GM18511 (cell line): ENCODE measurements around the gene CTRL.
"Not testable (repeated sequence)": the region's sequence is repeated elsewhere in the genome, so short reads cannot be mapped to it uniquely, and the experiment has no call there.

Experiments used
- ATAC-seq: cut with Tn5 transposase; IDR thresholded peaks from one replicate; pipeline ENCODE4 v1.9.1; 2021; ENCODE audit warnings: mild to moderate bottlenecking, moderate library complexity; ENCODE audit not compliant: unreplicated experiment

Gene CTRL

DNA sequence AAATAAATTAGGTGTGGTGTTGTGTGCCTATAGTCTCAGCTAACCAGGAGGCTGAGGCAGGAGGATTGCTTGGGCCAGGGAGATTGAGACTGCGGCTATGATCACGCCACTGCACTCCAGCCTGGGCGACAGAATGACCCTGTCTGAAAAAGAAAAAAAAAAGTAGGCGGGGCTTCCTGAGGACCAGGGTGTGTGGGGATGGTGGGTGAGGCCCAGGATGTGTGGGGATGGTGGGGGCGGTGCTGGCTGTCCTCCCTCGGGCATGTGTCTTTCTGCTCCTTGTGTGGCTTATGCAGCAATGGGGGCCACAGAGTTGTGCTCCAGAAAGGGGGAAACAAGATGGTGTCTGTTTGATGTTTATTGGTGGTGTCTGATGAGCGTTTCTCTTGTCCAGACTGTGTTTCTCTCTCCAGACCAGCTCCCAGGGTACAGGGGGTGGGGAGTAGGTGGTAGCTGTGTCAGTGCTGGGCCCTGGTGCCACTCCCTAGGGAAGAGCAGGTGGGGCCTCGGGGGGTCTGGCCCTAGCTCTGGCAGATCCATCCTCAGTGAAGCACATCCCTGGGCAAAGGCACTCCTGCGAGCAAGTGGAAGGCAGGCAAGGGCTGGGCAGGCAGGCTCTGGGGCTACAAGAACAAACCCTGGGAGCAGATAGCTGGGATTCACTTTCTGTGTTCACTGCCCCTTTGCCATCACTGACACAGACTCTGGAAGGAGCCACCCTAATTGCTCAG lies 10.0 kb upstream of the CTRL start:
- ATAC-seq = no peak

DNA sequence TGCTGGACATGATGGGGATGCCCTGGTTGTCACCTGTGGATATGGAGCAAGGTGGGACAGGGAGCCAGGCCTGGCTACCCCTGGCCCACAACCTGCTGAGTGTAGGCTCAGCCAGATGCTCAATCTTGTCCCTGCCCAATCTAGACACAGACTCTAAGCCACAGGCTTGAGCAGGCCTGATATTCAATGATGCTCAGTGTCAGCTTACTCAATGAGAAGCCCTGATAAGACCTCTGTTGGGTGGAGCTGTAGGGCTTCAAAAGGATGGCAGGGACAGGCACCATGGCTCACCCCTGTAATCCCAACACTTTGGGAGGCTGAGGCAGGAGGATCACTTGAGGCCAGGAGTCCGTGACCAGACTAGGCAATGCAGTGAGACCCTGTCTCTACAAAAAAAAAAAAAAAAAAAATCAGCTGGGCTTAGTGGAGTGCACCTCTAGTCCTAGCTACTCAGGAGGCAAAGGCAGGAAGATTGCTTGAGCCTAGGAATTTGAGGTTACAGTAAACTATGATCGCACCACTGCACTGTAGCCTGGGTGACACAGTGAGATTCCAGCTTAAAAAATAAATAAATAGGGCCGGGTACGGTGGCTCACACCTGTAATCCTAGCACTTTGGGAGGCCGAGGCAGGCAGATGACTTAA lies 8.9 kb upstream of the CTRL start:
- ATAC-seq = no peak

DNA sequence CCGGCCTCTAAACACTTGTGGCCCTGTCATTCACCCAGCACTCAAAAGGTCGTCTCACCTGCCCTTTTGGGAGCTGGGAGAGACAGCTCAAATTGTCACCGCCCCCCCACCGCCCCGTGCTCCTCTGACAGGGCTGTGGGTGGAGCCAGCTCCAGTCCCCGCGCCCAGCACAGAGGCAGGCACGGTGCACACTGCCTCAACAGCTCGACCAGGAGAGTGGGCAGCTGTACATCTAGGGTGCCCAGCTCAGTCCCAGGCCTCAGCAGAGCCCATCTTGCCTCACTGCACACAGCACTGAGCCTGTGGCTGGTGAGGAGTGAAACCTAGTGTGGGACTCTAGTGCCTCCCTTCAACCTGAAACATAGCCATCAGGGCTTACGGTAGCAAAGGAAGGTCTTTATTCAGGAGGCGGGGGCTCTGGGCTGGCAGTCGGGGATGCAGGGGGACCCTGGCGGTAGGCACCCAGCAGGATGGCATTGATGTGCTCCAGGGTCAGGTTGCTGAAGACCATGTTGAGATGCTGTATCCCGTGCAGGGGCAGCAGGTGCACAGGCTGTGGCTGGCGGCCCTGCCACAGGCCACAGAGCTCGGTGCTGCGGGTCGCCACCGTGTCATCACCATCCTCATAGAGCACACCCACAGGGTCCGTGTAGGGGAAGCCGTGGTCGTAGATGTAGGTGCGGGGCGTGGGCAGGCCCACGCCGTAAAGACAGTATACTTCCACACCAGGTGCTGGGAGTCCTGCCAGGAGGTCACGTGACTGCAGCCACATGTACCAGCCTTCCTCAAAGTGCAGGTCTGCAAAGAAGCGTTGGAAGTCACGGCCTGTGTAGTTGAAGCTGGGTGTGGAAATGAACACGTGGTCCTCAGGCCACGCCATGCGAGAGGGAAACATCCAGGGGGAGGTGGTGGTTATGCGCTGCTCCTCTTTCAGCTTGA lies 8.1 kb upstream of the CTRL start:
- no peak for ATAC-seq

DNA sequence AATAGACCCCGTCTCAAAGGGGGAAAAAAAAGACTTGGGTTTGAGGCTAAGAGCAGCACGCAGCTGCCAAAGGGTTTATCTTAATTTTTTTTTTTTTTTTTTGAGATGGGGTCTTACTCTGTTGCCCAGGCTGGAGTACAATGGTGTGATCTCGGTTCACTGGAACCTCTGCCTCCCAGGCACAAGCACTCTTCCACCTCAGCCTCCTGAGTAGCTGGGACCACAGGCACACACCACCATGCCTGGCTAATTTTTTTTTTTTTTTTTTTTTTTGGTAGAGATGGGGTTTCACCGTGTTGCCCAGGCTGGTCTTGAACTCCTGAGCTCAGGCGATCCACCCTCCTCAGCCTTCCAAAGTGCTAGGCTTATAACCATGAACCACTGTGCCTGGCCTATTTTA lies 6.1 kb upstream of the CTRL start:
- ATAC-seq = not testable (repeated sequence)

DNA sequence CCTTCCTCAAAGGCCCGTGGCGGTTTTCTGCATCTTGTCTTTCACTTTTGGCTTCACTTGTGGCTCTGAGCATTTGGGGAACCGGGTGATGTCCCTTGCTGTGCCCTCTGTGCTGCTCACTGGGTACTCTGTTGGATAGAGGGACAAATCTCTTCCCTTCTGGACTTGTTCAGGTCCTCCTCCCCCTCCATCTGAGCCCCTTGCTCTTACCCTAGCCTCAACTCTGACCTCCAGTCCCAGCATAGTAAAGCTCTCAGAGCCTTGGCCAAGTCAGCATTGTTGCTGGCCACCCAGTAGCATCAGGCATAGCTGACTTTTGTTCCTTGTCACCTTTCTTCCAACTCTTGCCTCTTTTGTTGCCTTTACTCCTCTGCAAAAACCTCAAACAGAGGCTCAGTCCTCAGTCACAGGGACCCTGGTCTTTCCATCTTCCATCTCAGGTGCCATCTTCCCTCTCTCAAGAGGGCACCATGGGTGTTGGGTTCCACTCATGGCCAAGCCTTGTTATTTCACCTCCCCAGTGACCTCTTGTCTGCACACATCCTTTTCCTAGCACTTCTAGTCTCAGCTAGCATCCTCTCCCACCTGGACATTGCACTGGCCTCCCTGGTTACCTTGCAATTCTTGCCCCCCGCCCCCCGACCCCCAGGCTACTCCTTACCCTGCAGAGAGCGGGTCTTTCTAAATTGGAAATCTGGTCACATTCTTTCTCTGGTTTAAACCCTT lies 5.4 kb upstream of the CTRL start:
- ATAC-seq = peak; percentile 65

DNA sequence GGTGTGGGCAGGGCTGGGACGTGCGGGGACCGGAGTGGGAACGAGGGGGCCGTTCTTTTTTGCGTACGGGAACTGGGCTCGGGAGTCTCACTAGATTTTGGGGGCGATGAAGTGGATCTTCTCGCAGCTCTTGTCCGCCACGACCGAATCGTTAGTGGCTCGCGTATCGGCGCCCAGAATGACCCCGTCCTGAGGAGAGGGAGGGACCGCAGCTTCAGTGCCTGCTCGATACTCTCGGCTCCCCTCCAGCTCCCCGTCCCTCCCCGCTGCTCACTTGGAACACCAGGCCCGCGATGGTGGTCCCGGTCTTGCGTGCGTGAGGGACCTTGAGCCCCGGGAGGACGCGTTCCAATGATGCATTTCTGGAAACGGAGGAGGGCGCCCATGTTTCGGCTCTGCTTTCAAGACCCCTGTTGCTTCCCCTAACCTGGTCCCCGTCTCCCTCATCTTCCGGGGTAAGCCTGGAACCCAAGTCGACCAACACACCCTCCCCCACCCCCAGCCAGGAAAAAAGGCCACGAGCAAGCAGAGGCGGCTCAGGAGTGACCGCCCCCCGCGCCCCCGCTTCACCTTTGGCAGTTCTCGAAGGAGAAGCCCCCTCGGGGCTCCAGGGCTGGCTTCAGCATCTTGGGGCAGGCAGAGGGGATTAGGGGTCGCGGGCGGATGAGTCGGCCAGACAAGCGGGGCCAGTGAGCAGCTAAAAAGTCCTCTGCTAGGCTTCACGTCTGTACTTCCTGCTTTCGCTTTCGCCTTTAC lies 4.6 kb upstream of the CTRL start, which contains the start of gene PSMB10:
TSS of gene PSMB10 (minus strand) at position 727 of the 756 bp plus-strand sequence. CDS start at position 626, 101 bp downstream.
- ATAC-seq = peak; percentile 7

DNA sequence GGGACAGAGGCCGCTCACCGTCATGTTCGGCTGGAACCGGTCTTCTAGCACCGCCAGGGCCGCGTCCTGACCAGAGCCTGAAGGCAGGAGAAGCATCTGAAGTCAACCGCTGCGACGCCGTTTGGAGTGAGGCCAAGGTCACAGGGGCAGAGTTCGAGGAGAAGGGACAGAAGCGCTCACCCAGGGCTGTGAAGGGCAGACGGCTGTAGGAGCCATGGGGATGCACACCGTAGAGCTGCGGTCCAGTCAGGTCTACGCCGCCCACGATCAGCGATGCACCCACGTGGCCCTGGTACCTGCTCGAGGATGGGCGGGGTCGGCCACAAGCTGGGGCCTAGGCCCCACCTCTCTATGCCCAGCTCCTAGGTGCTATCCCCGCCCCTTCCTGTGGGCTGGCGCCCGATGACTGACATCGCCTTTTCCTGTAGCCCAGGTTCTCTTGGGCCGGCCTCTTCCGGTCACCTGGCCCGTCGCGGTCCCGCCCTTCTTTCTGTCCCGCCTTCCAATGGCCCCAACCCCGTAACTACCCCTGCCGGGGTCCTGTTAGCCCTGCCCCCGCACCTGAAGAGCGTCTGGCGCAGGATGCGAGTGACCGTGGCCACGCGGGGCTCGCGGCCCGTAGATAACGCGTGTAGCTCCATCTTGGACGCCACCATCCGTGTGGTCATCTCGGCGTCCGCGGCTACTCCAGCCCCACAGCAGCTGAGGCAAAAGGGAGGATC lies 3.9 kb upstream of the CTRL start:
- peak; percentile 91 for ATAC-seq

DNA sequence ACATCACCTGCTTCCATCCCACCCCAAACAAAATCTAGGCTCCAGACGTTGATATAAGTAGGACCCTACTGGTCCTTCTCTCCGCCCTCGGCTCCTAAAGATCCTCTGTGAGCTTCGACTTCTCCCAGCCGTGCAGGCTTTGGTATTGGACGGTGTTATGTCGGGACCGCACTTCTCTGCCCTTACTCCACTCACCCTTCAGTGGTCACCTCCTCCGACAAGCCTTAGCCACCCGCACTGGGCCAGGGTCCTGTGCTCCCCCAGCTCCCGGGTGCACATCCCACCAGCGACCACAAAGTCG lies 3.4 kb upstream of the CTRL start:
- ATAC-seq = no peak

DNA sequence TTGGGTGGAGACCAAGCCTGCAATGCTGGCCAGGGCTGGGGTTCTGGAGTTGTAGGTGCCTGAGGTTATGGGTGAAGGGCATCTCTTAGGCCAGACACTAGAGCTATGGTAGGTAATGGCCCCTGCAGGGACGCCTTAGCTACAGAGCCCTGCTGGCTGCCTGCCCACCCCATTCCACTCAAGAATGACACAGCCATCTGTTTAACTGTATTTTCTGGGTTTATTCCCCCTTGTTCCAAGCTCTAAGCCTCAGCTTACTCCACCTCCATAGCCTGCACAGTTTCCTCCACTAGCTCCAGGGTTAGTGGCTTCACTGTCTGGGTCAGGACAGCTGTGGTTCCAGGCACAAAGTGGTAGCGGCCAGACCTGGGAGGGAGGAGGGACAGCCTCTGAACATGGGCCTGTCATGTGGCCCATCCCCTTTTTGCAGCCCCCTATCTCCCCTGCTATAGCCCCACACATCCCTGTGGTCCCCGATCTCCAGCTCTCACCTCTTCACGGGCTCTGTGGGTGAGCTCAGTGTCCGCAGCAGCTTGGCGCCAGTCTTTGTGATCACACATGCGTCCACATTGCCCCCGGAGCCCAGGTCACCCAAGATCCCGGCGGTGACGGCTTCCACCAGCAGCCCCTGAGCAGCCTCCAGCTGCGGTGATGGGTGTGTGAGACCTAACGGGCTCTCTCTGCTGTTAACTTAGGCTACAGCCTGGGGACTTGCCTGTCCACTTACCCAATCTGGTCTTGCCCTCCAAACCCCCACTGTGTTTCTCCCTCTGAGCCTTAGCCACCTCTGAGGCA lies 2.8 kb upstream of the CTRL start:
- no peak for ATAC-seq

DNA sequence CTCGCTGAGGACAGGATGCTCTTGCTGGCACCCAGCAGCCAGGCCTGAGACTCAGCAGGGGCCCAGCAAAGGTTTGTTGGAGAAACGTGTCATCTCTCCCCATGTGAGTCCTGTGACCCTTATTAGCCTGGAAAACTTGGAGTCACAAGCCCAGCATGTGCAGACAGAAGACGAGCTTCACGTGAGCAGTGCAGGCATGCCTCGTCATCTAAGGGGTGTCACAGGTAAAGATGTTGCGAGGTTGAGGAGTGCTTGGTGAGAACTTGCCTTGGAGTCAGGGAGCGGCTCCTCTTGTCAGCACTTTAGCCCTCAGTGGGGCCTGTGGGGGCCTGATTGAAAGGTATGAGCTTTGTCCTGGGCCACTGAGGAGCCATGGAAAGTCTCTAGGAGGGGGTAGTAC lies 2.1 kb upstream of the CTRL start:
- ATAC-seq = no peak

DNA sequence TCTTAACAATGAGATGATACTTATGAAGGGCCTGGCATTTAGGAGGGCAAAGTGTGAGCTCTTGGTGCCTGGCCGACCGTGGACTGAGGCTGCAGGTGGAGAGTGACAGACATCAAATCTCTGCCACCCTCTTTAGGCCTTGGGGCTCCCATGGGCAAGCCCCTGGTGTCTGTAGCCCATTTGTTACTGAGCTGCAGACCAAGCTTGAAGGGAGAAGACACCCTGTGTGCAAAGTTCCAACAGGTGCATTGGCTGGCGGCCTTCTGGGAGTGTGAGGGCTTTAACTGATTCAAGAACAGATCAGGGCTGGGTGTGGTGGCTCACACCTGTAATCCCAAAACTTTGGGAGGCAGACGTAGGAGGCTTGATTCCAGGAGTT lies 789 bp upstream of the CTRL start:
- ATAC-seq = no peak

DNA sequence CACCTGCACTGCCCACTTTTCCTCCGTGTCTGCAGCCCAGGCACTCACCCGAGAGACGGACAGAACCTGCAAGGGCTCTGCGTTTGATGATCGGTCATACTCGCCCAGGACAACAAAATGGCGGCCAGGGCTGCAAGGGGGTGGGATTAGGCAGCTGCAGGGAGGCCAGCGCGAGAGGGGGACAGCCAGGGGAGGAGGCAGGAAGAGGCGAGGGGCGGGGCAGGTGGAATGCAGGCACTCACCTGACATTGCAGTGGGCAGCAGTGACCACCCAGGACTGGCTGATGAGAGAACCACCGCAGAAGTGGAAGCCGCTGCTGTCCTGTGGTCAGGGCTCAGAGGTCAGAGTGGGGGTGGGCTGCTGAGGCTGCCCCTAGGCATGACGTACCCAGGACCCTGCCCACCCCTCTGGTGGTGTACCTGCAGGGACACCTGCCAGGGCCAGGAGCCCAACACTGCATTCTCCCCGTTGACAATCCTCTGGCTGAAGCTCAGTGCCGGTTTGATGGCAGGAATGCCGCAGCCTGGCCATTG lies 917 bp downstream of the CTRL start:
- ATAC-seq = no peak

DNA sequence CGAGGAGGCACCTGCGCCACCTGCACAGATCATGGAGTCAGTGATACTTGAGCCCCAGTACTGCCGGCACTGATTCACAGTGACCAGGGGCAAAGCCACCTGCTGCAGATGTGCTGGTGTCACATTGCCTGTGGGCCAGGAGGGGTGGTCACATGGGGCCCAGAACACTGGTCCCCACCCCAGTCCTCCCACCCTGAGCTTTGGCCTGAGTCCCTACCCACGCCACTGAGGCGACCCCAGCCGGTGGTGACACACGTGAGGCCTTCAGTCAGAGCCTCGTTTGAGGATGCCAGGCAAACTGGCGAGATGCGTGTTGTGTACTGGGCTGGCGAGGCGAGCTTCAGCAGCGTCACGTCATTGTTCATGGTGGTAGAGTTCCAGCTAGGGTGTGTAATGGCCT lies 1.5 kb downstream of the CTRL start:
- no peak for ATAC-seq

DNA sequence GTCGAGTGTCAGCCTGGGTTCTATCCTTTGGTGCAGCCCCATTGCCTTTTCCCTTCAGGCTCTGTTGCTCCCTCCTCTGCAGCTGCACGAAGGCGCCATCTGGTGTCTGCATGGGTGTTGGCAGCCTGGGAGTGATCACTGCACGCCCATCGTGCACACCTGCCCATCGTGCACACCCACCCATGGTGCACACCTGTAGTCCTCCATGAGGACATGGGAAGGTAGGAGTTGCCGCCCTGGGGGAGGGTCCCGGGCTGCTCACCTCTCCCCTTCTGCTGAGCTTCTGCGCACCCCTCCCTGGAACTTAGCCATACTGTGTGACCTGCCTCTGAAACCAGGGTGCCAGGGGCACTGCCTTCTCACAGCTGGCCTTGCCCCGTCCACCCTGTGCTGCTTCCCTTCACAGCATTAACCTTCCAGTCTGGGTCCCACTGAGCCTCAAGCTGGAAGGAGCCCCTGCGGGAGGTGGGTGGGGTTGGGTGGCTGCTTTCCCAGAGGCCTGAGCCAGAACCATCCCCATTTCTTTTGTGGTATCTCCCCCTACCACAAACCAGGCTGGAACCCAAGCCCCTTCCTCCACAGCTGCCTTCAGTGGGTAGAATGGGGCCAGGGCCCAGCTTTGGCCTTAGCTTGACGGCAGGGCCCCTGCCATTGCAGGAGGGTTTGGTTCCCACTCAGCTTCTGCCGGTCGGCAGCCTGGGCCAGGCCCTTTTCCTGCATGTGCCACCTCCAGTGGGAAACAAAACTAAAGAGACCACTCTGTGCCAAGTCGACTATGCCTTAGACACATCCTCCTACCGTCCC lies 2.9 kb downstream of the CTRL start:
- no peak for ATAC-seq

DNA sequence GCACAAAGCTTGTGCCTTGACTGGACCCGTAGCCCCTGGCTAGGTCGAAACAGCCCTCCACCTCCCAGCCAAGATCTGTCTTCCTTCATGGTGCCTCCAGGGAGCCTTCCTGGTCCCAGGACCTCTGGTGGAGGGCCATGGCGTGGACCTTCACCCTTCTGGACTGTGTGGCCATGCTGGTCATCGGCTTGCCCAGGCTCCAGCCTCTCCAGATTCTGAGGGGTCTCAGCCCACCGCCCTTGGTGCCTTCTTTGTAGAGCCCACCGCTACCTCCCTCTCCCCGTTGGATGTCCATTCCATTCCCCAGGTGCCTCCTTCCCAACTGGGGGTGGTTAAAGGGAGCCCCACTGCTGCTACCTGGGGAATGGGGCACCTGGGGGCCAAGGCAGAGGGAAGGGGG lies 3.5 kb downstream of the CTRL start:
- no peak for ATAC-seq

DNA sequence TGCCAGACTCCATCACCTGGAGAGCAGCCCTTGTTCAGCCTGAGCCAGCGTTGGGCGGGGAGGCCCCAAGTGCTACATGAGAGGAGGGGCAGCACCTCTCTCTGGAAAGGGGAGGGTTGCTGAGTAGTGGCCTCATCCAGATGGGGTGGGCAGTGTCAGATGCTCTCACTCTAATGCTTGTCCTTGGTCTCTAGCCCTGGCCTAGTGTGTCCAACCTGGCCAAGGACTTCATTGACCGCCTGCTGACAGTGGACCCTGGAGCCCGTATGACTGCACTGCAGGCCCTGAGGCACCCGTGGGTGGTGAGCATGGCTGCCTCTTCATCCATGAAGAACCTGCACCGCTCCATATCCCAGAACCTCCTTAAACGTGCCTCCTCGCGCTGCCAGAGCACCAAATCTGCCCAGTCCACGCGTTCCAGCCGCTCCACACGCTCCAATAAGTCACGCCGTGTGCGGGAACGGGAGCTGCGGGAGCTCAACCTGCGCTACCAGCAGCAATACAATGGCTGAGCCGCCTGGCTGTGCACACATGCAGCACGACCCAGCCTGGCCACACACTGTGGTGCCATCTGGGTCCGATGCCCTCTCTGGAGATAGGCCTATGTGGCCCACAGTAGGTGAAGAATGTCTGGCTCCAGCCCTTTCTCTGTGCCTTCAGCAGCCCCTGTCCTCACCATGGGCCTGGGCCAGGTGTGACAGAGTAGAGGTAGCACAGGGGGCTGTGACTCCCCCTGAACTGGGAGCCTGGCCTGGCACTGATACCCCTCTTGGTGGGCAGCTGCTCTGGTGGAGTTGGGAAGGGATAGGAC lies 4.3 kb downstream of the CTRL start:
- ATAC-seq = no peak

DNA sequence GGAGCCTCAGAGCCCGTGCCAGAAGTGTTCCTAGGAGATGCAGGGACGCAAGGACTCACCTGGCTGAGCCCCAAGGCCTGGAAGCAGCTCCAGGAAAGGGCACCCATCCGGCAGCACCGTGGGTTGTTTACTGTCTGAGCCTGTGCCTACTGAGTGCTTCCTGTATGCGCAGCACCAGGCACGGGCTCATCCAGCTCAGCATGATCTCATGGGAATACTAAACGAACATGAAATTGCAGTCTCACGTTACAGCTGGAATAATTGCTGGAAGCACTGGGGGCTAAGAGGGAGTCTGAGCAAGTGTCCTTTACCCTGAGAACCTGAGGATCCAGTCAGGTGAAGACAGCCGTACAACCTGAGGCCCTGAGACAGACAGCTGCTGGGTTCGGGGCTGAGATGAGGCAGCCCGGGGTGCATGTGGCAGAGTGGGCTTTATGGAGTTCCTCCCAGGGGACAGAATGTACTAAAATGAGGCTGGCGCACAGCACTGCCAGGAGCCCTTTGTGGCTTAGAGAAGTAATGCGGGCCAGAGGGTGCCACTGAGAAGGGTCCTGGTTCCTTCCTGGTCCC lies 5.4 kb downstream of the CTRL start:
- no peak for ATAC-seq
